NT2/D1 (cell line): ENCODE measurements around the gene UBE2F.

Source experiments
- YY1 ChIP-seq: IDR thresholded peaks from 2 replicates; pipeline ENCODE4 v1.6.1; 2011; ENCODE audit not compliant: insufficient read length, insufficient read depth
- ZNF274 ChIP-seq: IDR thresholded peaks from 2 replicates; pipeline ENCODE4 v1.6.1; 2011; ENCODE audit warnings: mild to moderate bottlenecking, low read depth, low read length

- TF ChIP-seq YY1 (no peak), ZNF274 (no peak)
Measured at GRCh38 chr2:238006510-238006909, 39.7 kb downstream of the UBE2F start.
